ENCODE data around the gene FNDC8.

DNA sequence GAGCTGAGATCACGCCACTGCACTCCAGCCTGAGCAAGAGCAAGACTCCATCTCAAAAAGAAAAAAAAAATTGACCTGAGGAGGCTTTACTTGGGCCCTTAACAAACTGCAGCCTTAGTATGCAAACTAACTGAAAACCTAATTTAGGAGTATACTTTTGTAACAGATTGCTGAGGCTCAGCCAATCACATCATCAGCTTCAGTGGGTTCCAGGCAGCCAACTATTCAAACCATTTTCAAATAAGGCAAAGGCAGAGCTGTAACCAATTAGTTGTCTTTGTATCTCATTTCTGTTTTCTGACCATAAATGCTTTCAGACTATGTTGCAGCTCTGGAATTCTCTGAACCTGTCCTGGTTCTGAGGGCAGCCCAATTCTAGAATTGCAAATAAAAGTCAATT, 25.7 kb upstream of the FNDC8 start:
- TF ChIP-seq, protein P1, sequence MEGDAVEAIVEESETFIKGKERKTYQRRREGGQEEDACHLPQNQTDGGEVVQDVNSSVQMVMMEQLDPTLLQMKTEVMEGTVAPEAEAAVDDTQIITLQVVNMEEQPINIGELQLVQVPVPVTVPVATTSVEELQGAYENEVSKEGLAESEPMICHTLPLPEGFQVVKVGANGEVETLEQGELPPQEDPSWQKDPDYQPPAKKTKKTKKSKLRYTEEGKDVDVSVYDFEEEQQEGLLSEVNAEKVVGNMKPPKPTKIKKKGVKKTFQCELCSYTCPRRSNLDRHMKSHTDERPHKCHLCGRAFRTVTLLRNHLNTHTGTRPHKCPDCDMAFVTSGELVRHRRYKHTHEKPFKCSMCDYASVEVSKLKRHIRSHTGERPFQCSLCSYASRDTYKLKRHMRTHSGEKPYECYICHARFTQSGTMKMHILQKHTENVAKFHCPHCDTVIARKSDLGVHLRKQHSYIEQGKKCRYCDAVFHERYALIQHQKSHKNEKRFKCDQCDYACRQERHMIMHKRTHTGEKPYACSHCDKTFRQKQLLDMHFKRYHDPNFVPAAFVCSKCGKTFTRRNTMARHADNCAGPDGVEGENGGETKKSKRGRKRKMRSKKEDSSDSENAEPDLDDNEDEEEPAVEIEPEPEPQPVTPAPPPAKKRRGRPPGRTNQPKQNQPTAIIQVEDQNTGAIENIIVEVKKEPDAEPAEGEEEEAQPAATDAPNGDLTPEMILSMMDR (IDR thresholded peaks at IDR 0.05) = no peak
- no peak for TF ChIP-seq POLR2A (IDR thresholded peaks at IDR 0.05)
